Naive B cell (primary cell): ENCODE data around the gene RBM33. TPM values are rescaled to one million over a fixed set of nuclear protein-coding genes. Genes with fewer than 3 reads are reported as not detected.

Experiments used
- ATAC-seq, 2 donors: fragments of 150-1000 bp; cut with Tn5 transposase; 2 replicates each; pipeline ENCODE4 v1.10.0; 2021; ENCODE audit warnings: low read depth in 2 of 2, mild to moderate bottlenecking in 2 of 2, moderate library complexity in 2 of 2
- DNase-seq: peaks from one replicate; pipeline ENCODE4 v3.0.0; 2022
- H3K27ac Mint-ChIP-seq, 6 donors: one replicate each; pipeline ENCODE4 v1.8.0; 2020 to 2022; ENCODE audit warnings: mild to moderate bottlenecking in 6 of 6, mixed read lengths in 6 of 6, moderate library complexity in 5 of 6, inconsistent platforms in 2 of 6
- H3K27me3 Mint-ChIP-seq, 3 donors: one replicate each; pipeline ENCODE4 v1.8.0; 2021 to 2022; ENCODE audit warnings: mixed read lengths in 3 of 3, mild to moderate bottlenecking in 1 of 3
- H3K36me3 Mint-ChIP-seq, 2 donors: one replicate each; pipeline ENCODE4 v1.8.0; 2020 to 2022; ENCODE audit warnings: mixed read lengths in 2 of 2, inconsistent platforms in 1 of 2, mild to moderate bottlenecking in 1 of 2
- H3K4me1 Mint-ChIP-seq, 3 donors: one replicate each; pipeline ENCODE4 v1.8.0; 2020 to 2022; ENCODE audit warnings: mixed read lengths in 3 of 3, inconsistent platforms in 1 of 3, mild to moderate bottlenecking in 1 of 3, moderate library complexity in 1 of 3
- H3K4me3 Mint-ChIP-seq, 8 donors: one replicate each; pipeline ENCODE4 v1.8.0; 2020 to 2022; ENCODE audit warnings: mild to moderate bottlenecking in 8 of 8, mixed read lengths in 8 of 8, moderate library complexity in 8 of 8, inconsistent platforms in 2 of 8
- H3K9me3 Mint-ChIP-seq, 7 donors: one replicate each; pipeline ENCODE4 v1.8.0; 2020 to 2022; ENCODE audit warnings: mixed read lengths in 7 of 7, mild to moderate bottlenecking in 5 of 7, inconsistent platforms in 2 of 7, moderate library complexity in 1 of 7
- polyA plus RNA-seq, 6 donors: library from polyadenylated mRNA; unstranded; fragments of 300-500 nt; fragmentation: Illumina TruSeq; gene quantifications; one replicate each; pipeline ENCODE4 v1.2.3, GENCODE V29; 2021; ENCODE audit warnings: low read depth in 6 of 6

Gene RBM33
- polyA plus RNA-seq, 6 donors from 2014 or later: 26.1 to 87.0 (median 44.6) TPM

GRCh38 chr7:155711081-155711480 is 66.6 kb downstream of the RBM33 start:
- Mint-ChIP-seq H3K36me3 (peaks cover 24 to 40% of the 10 kb centered on the region in 2 donors), H3K4me1 (peaks cover 28 to 30% (median 30%) of the 10 kb centered on the region in 3 donors), H3K27ac (peak overlapping the region in 1 of 6 donors; percentile 52), H3K9me3 (no peaks in the 10 kb centered on the region), H3K27me3 (no peaks in the 10 kb centered on the region), H3K4me3 (peak overlapping the region in 1 of 8 donors; percentile 56)
- ATAC-seq: no peak
- DNase-seq: no peak

GRCh38 chr7:155713384-155713783 is 68.9 kb downstream of the RBM33 start:
- H3K4me1 Mint-ChIP-seq: peaks cover 35 to 41% (median 36%) of the 10 kb centered on the region in 3 donors
- ATAC-seq (peak in 1 of 2 donors; percentile 34), DNase-seq (no peak)
- H3K27me3 Mint-ChIP-seq: no peaks in the 10 kb centered on the region
- peak overlapping the region in 1 of 8 donors; percentile 44 for H3K4me3 Mint-ChIP-seq
- H3K9me3 Mint-ChIP-seq: no peaks in the 10 kb centered on the region
- peaks cover 27 to 33% of the 10 kb centered on the region in 2 donors for H3K36me3 Mint-ChIP-seq
- H3K27ac Mint-ChIP-seq: peak overlapping the region; percentile 64 to 96 (median 88)

- Mint-ChIP-seq H3K4me3 (no peak overlapping the region), H3K36me3 (peaks cover 27 to 33% of the 10 kb centered on the region in 2 donors), H3K27me3 (no peaks in the 10 kb centered on the region), H3K27ac (peak overlapping the region in 5 of 6 donors; percentile 19 to 93 (median 49)), H3K9me3 (no peaks in the 10 kb centered on the region), H3K4me1 (peaks cover 35 to 41% (median 36%) of the 10 kb centered on the region in 3 donors)
- ATAC-seq (no peak), DNase-seq (no peak)
Observed at GRCh38 chr7:155714702-155715101, 70.2 kb downstream of the RBM33 start.

- no peak for DNase-seq
- no peaks in the 10 kb centered on the region for H3K9me3 Mint-ChIP-seq
- no peak overlapping the region for H3K4me3 Mint-ChIP-seq
- no peaks in the 10 kb centered on the region for H3K27me3 Mint-ChIP-seq
- H3K4me1 Mint-ChIP-seq: peaks cover 35 to 46% (median 41%) of the 10 kb centered on the region in 3 donors
- ATAC-seq: no peak
- H3K27ac Mint-ChIP-seq: peak overlapping the region in 4 of 6 donors; percentile 5 to 78 (median 49)
- peaks cover 27 to 33% of the 10 kb centered on the region in 2 donors for H3K36me3 Mint-ChIP-seq
Observed at GRCh38 chr7:155715111-155715805, 70.8 kb downstream of the RBM33 start.

- Mint-ChIP-seq H3K27me3 (no peaks in the 10 kb centered on the region), H3K4me3 (no peak overlapping the region), H3K9me3 (no peaks in the 10 kb centered on the region), H3K27ac (peak overlapping the region in 4 of 6 donors; percentile 47 to 88 (median 74)), H3K4me1 (peaks cover 47 to 61% (median 50%) of the 10 kb centered on the region in 3 donors), H3K36me3 (peaks cover 23 to 30% of the 10 kb centered on the region in 2 donors)
- ATAC-seq (no peak), DNase-seq (no peak)
Observed at GRCh38 chr7:155717010-155717744, 72.7 kb downstream of the RBM33 start.

- Mint-ChIP-seq H3K27ac (peak overlapping the region; percentile 36 to 92 (median 84)), H3K4me3 (peak overlapping the region; percentile 17 to 88 (median 68)), H3K27me3 (no peaks in the 10 kb centered on the region), H3K36me3 (peaks cover 0 to 3% of the 10 kb centered on the region in 2 donors), H3K9me3 (no peaks in the 10 kb centered on the region), H3K4me1 (peaks cover 39 to 72% (median 47%) of the 10 kb centered on the region in 3 donors)
- ATAC-seq (no peak), DNase-seq (no peak)
Observed at GRCh38 chr7:155721056-155721455, 76.6 kb downstream of the RBM33 start.

- Mint-ChIP-seq H3K4me1 (peaks cover 39 to 69% (median 50%) of the 10 kb centered on the region in 3 donors), H3K4me3 (peak overlapping the region; percentile 65 to 91 (median 84)), H3K36me3 (no peaks in the 10 kb centered on the region), H3K27ac (peak overlapping the region; percentile 76 to 97 (median 92)), H3K27me3 (no peaks in the 10 kb centered on the region), H3K9me3 (no peaks in the 10 kb centered on the region)
- DNase-seq (peak; percentile 33), ATAC-seq (peak; percentile 45 to 47)
Observed at GRCh38 chr7:155722118-155722517, 77.7 kb downstream of the RBM33 start.

- Mint-ChIP-seq H3K27ac (peak overlapping the region; percentile 30 to 98 (median 94)), H3K27me3 (no peaks in the 10 kb centered on the region), H3K36me3 (peaks cover 0 to 1% of the 10 kb centered on the region in 2 donors), H3K4me1 (peaks cover 35 to 65% (median 51%) of the 10 kb centered on the region in 3 donors), H3K9me3 (no peaks in the 10 kb centered on the region), H3K4me3 (peak overlapping the region; percentile 16 to 90 (median 74))
- ATAC-seq (no peak), DNase-seq (no peak)
Observed at GRCh38 chr7:155722936-155723335, 78.5 kb downstream of the RBM33 start.

GRCh38 chr7:155724327-155725005 is 80.0 kb downstream of the RBM33 start:
- no peaks in the 10 kb centered on the region for H3K27me3 Mint-ChIP-seq
- DNase-seq (peak; percentile 13), ATAC-seq (peak; percentile 64 to 70)
- peaks cover 46 to 69% (median 63%) of the 10 kb centered on the region in 3 donors for H3K4me1 Mint-ChIP-seq
- peaks cover 6 to 9% of the 10 kb centered on the region in 2 donors for H3K36me3 Mint-ChIP-seq
- H3K9me3 Mint-ChIP-seq: no peaks in the 10 kb centered on the region
- peak overlapping the region; percentile 71 to 90 (median 79) for H3K4me3 Mint-ChIP-seq
- peak overlapping the region; percentile 88 to 99 (median 96) for H3K27ac Mint-ChIP-seq

- Mint-ChIP-seq H3K4me3 (peak overlapping the region; percentile 71 to 90 (median 79)), H3K36me3 (peaks cover 9 to 13% of the 10 kb centered on the region in 2 donors), H3K27me3 (no peaks in the 10 kb centered on the region), H3K4me1 (peaks cover 50 to 73% (median 64%) of the 10 kb centered on the region in 3 donors), H3K27ac (peak overlapping the region; percentile 88 to 99 (median 96)), H3K9me3 (no peaks in the 10 kb centered on the region)
- ATAC-seq (peak; percentile 65 to 68), DNase-seq (peak; percentile 37)
Observed at GRCh38 chr7:155725006-155725355, 80.5 kb downstream of the RBM33 start.

- no peaks in the 10 kb centered on the region for H3K9me3 Mint-ChIP-seq
- H3K27me3 Mint-ChIP-seq: no peaks in the 10 kb centered on the region
- peaks cover 55 to 75% (median 74%) of the 10 kb centered on the region in 3 donors for H3K4me1 Mint-ChIP-seq
- H3K27ac Mint-ChIP-seq: peak overlapping the region in 2 of 6 donors; percentile 16 to 38
- peaks cover 9 to 17% of the 10 kb centered on the region in 2 donors for H3K36me3 Mint-ChIP-seq
- no peak overlapping the region for H3K4me3 Mint-ChIP-seq
- no peak for ATAC-seq
- DNase-seq: no peak
Observed at GRCh38 chr7:155727616-155728015, 83.2 kb downstream of the RBM33 start.

GRCh38 chr7:155728116-155728515 is 83.7 kb downstream of the RBM33 start:
- peaks cover 57 to 78% (median 75%) of the 10 kb centered on the region in 3 donors for H3K4me1 Mint-ChIP-seq
- DNase-seq (no peak), ATAC-seq (no peak)
- peaks cover 9 to 17% of the 10 kb centered on the region in 2 donors for H3K36me3 Mint-ChIP-seq
- no peak overlapping the region for H3K4me3 Mint-ChIP-seq
- no peaks in the 10 kb centered on the region for H3K27me3 Mint-ChIP-seq
- peak overlapping the region in 5 of 6 donors; percentile 11 to 90 (median 16) for H3K27ac Mint-ChIP-seq
- H3K9me3 Mint-ChIP-seq: no peaks in the 10 kb centered on the region

- H3K9me3 Mint-ChIP-seq: no peaks in the 10 kb centered on the region
- H3K27me3 Mint-ChIP-seq: no peaks in the 10 kb centered on the region
- peak overlapping the region in 4 of 6 donors; percentile 75 to 95 (median 81) for H3K27ac Mint-ChIP-seq
- H3K4me1 Mint-ChIP-seq: peaks cover 56 to 84% (median 74%) of the 10 kb centered on the region in 3 donors
- peaks cover 9 to 17% of the 10 kb centered on the region in 2 donors for H3K36me3 Mint-ChIP-seq
- DNase-seq (no peak), ATAC-seq (no peak)
- H3K4me3 Mint-ChIP-seq: no peak overlapping the region
Observed at GRCh38 chr7:155729847-155730246, 85.4 kb downstream of the RBM33 start.
